ENCODE data around the gene EFCAB14.
A peak's percentile ranks its signal among the peaks of the same experiment; 100 is the strongest.
"Not testable (repeated sequence)": the region's sequence is repeated elsewhere in the genome, so short reads cannot be mapped to it uniquely, and the experiment has no call there.

Gene EFCAB14

GRCh38 chr1:46721204-46721603 lies 2.3 kb upstream of the EFCAB14 start:
- DNase-seq = no peak

GRCh38 chr1:46720319-46720718 lies 1.4 kb upstream of the EFCAB14 start:
- not testable (repeated sequence) for DNase-seq

- peak; percentile 20 for DNase-seq
Observed at GRCh38 chr1:46719689-46720088, 775 bp upstream of the EFCAB14 start.

- DNase-seq = no peak
Observed at GRCh38 chr1:46718340-46718726, 581 bp downstream of the EFCAB14 start.

GRCh38 chr1:46717654-46718053 lies 1.3 kb downstream of the EFCAB14 start:
- no peak for DNase-seq

GRCh38 chr1:46714976-46715375 lies 3.9 kb downstream of the EFCAB14 start:
- no peak for DNase-seq

GRCh38 chr1:46708121-46708520 lies 10.8 kb downstream of the EFCAB14 start:
- DNase-seq = no peak

GRCh38 chr1:46705408-46705807 lies 13.5 kb downstream of the EFCAB14 start:
- DNase-seq = no peak

GRCh38 chr1:46703927-46704641 lies 14.8 kb downstream of the EFCAB14 start:
- DNase-seq = no peak

GRCh38 chr1:46699666-46700065 lies 19.2 kb downstream of the EFCAB14 start:
- DNase-seq = no peak

GRCh38 chr1:46697053-46697452 lies 21.9 kb downstream of the EFCAB14 start:
- DNase-seq = no peak

GRCh38 chr1:46694676-46695075 lies 24.2 kb downstream of the EFCAB14 start:
- DNase-seq = not testable (repeated sequence)

GRCh38 chr1:46692811-46693770 lies 25.8 kb downstream of the EFCAB14 start:
- peak; percentile 71 for DNase-seq

- no peak for DNase-seq
Observed at GRCh38 chr1:46691997-46692790, 26.7 kb downstream of the EFCAB14 start.

- no peak for DNase-seq
Observed at GRCh38 chr1:46690931-46691421, 27.9 kb downstream of the EFCAB14 start.

- no peak for DNase-seq
Observed at GRCh38 chr1:46689897-46690296, 29.0 kb downstream of the EFCAB14 start.

GRCh38 chr1:46689356-46689755 lies 29.6 kb downstream of the EFCAB14 start:
- no peak for DNase-seq

GRCh38 chr1:46687921-46688509 lies 30.9 kb downstream of the EFCAB14 start:
- no peak for DNase-seq

- no peak for DNase-seq
Observed at GRCh38 chr1:46687093-46687659, 31.7 kb downstream of the EFCAB14 start.

GRCh38 chr1:46686255-46686654 lies 32.7 kb downstream of the EFCAB14 start:
- no peak for DNase-seq

- DNase-seq = no peak
Observed at GRCh38 chr1:46684670-46685069, 34.2 kb downstream of the EFCAB14 start.

- no peak for DNase-seq
Observed at GRCh38 chr1:46682064-46682463, 36.9 kb downstream of the EFCAB14 start.

All from NCI-H2171 treated with DMSO at 0.1 percent for 48 hours (cell line).